SK-N-SH (cell line): ENCODE measurements around the gene ADD1.

Experiments used
- ELF1 ChIP-seq: IDR thresholded peaks from 2 replicates; pipeline ENCODE4 v1.4.0; 2012
- EP300 ChIP-seq, 2 experiments: IDR thresholded peaks; 2 replicates each; pipeline versions ENCODE4 v1.4.0 to v1.6.1; 2012; ENCODE audit warnings: borderline replicate concordance in 1 of 2, low read depth in 1 of 2, low read length in 1 of 2
- NRF1 ChIP-seq: IDR thresholded peaks from 2 replicates; pipeline ENCODE4 v1.6.1; 2012; ENCODE audit warnings: low read depth, mild to moderate bottlenecking, low read length
- POLR2AphosphoS5 ChIP-seq: IDR thresholded peaks from 2 replicates; pipeline ENCODE4 v1.6.1; 2012; ENCODE audit warnings: low read depth, low read length
- SIN3A ChIP-seq: IDR thresholded peaks from 2 replicates; pipeline ENCODE4 v1.6.1; 2012; ENCODE audit warnings: low read depth, mild to moderate bottlenecking, low read length, moderate library complexity, borderline replicate concordance
- TAF1 ChIP-seq: IDR thresholded peaks from 2 replicates; pipeline ENCODE4 v1.6.1; 2012; ENCODE audit warnings: low read depth, mild to moderate bottlenecking, low read length, moderate library complexity, borderline replicate concordance
- YY1 ChIP-seq: IDR thresholded peaks from 2 replicates; pipeline ENCODE4 v1.4.0; 2012; ENCODE audit warnings: low read depth, mild to moderate bottlenecking
- TF ChIP-seq, protein P1 (sequence below): fragments of 200-600 bp; sonication (generic); IDR thresholded peaks from 2 replicates; pipeline ENCODE4 v1.6.1; 2017; ENCODE audit warnings: antibody characterized with exemption, mild to moderate bottlenecking, moderate library complexity
- TF ChIP-seq, protein P2 (sequence below): fragments of 150-350 bp; IDR thresholded peaks from 2 replicates; pipeline ENCODE4 v1.6.1; 2017; ENCODE audit warnings: antibody characterized with exemption, low read length, low read depth, borderline replicate concordance

- TF ChIP-seq NRF1: no peak
- TF ChIP-seq YY1: no peak
- TF ChIP-seq, protein P1, sequence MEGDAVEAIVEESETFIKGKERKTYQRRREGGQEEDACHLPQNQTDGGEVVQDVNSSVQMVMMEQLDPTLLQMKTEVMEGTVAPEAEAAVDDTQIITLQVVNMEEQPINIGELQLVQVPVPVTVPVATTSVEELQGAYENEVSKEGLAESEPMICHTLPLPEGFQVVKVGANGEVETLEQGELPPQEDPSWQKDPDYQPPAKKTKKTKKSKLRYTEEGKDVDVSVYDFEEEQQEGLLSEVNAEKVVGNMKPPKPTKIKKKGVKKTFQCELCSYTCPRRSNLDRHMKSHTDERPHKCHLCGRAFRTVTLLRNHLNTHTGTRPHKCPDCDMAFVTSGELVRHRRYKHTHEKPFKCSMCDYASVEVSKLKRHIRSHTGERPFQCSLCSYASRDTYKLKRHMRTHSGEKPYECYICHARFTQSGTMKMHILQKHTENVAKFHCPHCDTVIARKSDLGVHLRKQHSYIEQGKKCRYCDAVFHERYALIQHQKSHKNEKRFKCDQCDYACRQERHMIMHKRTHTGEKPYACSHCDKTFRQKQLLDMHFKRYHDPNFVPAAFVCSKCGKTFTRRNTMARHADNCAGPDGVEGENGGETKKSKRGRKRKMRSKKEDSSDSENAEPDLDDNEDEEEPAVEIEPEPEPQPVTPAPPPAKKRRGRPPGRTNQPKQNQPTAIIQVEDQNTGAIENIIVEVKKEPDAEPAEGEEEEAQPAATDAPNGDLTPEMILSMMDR: no peak
- TF ChIP-seq POLR2AphosphoS5: no peak
- TF ChIP-seq TAF1: no peak
- TF ChIP-seq, protein P2, sequence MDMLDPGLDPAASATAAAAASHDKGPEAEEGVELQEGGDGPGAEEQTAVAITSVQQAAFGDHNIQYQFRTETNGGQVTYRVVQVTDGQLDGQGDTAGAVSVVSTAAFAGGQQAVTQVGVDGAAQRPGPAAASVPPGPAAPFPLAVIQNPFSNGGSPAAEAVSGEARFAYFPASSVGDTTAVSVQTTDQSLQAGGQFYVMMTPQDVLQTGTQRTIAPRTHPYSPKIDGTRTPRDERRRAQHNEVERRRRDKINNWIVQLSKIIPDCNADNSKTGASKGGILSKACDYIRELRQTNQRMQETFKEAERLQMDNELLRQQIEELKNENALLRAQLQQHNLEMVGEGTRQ: no peak
- no peak for TF ChIP-seq SIN3A
- no peak for TF ChIP-seq ELF1
- TF ChIP-seq EP300 (IDR thresholded peaks at IDR 0.05; ENCODE audit: borderline replicate concordance in 1 of 2, low read depth in 1 of 2, low read length in 1 of 2): no peak
These were observed 65.0 kb downstream of the ADD1 start for GRCh38 chr4:2908686-2909085.
